NB4 (cell line): ENCODE measurements around the gene COL11A1.

Experiments
- POLR2A ChIP-seq: IDR thresholded peaks from 2 replicates; pipeline ENCODE4 v1.6.1; 2011; ENCODE audit warnings: mild to moderate bottlenecking; ENCODE audit not compliant: insufficient read length; ENCODE audit errors: extremely low read depth
- TF ChIP-seq, protein P1 (sequence below): IDR thresholded peaks from 2 replicates; pipeline ENCODE4 v1.6.1; 2011; ENCODE audit warnings: low read depth, low read length
- TF ChIP-seq, protein P2 (sequence below): IDR thresholded peaks from one replicate; pipeline ENCODE4 v1.5.1; 2012; ENCODE audit warnings: low read depth, low read length

DNA sequence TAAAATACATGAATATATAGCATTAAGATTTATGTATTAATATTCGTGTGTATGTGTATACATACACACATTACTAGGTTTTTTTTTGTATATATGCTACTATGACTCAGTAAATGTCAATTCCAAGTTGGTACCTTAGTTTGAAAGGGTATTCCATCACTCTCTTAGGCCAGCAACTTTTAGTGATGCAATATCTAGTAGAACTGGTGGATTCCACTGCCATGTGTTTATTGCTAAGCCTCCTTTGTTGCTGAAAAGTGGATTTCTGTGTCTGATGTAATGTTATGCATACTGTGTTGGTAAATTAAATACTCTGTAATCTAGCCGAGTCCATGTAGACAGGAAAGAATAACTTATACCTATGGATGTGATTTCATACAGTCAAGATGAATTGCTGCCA lies 16.9 kb upstream of the COL11A1 start:
- TF ChIP-seq, protein P1, sequence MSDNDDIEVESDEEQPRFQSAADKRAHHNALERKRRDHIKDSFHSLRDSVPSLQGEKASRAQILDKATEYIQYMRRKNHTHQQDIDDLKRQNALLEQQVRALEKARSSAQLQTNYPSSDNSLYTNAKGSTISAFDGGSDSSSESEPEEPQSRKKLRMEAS: no peak
- TF ChIP-seq, protein P2, sequence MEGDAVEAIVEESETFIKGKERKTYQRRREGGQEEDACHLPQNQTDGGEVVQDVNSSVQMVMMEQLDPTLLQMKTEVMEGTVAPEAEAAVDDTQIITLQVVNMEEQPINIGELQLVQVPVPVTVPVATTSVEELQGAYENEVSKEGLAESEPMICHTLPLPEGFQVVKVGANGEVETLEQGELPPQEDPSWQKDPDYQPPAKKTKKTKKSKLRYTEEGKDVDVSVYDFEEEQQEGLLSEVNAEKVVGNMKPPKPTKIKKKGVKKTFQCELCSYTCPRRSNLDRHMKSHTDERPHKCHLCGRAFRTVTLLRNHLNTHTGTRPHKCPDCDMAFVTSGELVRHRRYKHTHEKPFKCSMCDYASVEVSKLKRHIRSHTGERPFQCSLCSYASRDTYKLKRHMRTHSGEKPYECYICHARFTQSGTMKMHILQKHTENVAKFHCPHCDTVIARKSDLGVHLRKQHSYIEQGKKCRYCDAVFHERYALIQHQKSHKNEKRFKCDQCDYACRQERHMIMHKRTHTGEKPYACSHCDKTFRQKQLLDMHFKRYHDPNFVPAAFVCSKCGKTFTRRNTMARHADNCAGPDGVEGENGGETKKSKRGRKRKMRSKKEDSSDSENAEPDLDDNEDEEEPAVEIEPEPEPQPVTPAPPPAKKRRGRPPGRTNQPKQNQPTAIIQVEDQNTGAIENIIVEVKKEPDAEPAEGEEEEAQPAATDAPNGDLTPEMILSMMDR: no peak
- TF ChIP-seq POLR2A: no peak
